SK-N-SH (cell line): Measurements from ENCODE around the gene PHLDA3.

ENCODE experiments used
- CHD2 ChIP-seq: fragments of 150-350 bp; IDR thresholded peaks from 2 replicates; pipeline ENCODE4 v1.6.1; 2018; ENCODE audit warnings: low read length; ENCODE audit not compliant: partially characterized antibody
- POLR2AphosphoS5 ChIP-seq: IDR thresholded peaks from 2 replicates; pipeline ENCODE4 v1.6.1; 2012; ENCODE audit warnings: low read depth, low read length
- TF ChIP-seq, protein P1 (sequence below): fragments of 200-600 bp; sonication (generic); IDR thresholded peaks from 2 replicates; pipeline ENCODE4 v1.6.1; 2017; ENCODE audit warnings: antibody characterized with exemption, mild to moderate bottlenecking, moderate library complexity

DNA sequence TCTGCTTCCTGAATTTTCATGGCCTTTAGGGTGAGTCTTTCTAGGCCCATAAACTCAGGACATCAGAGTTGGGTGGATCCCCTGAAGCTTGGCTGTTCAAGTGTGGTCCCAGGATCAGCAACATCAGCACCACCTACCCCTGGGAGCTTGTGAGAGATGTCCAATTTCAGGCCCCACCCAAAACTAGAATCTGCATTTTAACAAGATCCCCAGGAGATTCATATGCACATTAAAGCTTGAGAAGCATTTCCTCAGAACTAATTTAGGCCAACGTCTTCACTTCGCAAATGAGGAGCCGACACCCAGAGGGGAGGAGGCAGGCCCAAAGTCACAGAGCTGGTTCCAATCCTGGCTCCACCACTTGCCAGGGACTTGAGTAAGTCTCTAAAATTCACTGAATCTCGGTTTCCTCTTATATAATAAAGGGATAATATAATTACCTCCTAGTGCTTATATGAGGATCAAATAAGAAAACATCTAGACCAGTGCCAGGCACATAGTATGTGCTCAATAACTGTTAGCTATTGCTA, 10.3 kb upstream of the PHLDA3 start:
- TF ChIP-seq POLR2AphosphoS5 (no peak), CHD2 (no peak)
- TF ChIP-seq, protein P1, sequence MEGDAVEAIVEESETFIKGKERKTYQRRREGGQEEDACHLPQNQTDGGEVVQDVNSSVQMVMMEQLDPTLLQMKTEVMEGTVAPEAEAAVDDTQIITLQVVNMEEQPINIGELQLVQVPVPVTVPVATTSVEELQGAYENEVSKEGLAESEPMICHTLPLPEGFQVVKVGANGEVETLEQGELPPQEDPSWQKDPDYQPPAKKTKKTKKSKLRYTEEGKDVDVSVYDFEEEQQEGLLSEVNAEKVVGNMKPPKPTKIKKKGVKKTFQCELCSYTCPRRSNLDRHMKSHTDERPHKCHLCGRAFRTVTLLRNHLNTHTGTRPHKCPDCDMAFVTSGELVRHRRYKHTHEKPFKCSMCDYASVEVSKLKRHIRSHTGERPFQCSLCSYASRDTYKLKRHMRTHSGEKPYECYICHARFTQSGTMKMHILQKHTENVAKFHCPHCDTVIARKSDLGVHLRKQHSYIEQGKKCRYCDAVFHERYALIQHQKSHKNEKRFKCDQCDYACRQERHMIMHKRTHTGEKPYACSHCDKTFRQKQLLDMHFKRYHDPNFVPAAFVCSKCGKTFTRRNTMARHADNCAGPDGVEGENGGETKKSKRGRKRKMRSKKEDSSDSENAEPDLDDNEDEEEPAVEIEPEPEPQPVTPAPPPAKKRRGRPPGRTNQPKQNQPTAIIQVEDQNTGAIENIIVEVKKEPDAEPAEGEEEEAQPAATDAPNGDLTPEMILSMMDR = no peak
